ENCODE data around the gene PCP2. TPM values are rescaled to one million over a fixed set of nuclear protein-coding genes. Genes with fewer than 3 reads are reported as not detected.

The PCP2 gene
- total and polyA plus RNA-seq, 2 of the 13 experiments (the other 11 are each of a cell fraction or from before 2014, with no cell fraction given) = 0.62 TPM; not detected in 1

GRCh38 chr19:7665076-7665475 lies 31.6 kb upstream of the PCP2 start:
- H3K4me1 ChIP-seq (ENCODE audit: insufficient read depth, low read length) = no peaks in the 10 kb centered on the region
- no TSS peak for BruUV-seq (replicated peaks)
- no peak for FAIRE-seq
- no peak for ATAC-seq
- H3K36me3 ChIP-seq (replicated peaks in 1 of 2; ENCODE audit: control insufficient read depth in 1 of 2, insufficient read depth in 2 of 2, low read length in 2 of 2) = no peaks in the 10 kb centered on the region
- CTCF ChIA-PET (ENCODE audit: low intra/inter-chr PET ratio, low total read pairs) = no interaction called here
- WGBS (ENCODE audit: low lambda C conversion rate) = 21% methylated on average over 4 of the region's 4 CpGs
- H3K4me2 ChIP-seq (ENCODE audit: low read depth, low read length) = no peak overlapping the region
- H3K79me2 ChIP-seq (ENCODE audit: insufficient read depth, low read length) = no peaks in the 10 kb centered on the region
- intact Hi-C loops (cut with micrococcal nuclease; ENCODE audit: unreplicated experiment) (no loop called here), in situ Hi-C loops (cut with HindIII; ENCODE audit: extremely low pct_ligation_motif_present, low pct_unique_long_range_greater_than_20kb) (no loop called here)
- no peaks in the 10 kb centered on the region for H3K9me3 ChIP-seq (ENCODE audit: low read length)
- TF ChIP-seq FOXA3 (CRISPR knock-in tag; IDR thresholded peaks at IDR 0.05) = no peak
- TF ChIP-seq ZNF83 (CRISPR knock-in tag; IDR thresholded peaks at IDR 0.05; ENCODE audit: borderline replicate concordance) = no peak
- no peak for TF ChIP-seq E2F2 (CRISPR knock-in tag; IDR thresholded peaks at IDR 0.05; ENCODE audit: borderline replicate concordance)
- no peak for TF ChIP-seq ZNF549 (CRISPR knock-in tag; IDR thresholded peaks at IDR 0.05)
- TF ChIP-seq HNF4G (IDR thresholded peaks at IDR 0.05; ENCODE audit: borderline replicate concordance, low read depth, low read length) = no peak
- no peak for TF ChIP-seq HNF4G (CRISPR knock-in tag; IDR thresholded peaks at IDR 0.05; ENCODE audit: borderline replicate concordance, low read depth)
- TF ChIP-seq PREB (CRISPR knock-in tag; IDR thresholded peaks at IDR 0.05) = no peak
- no peak for TF ChIP-seq SUZ12 (IDR thresholded peaks at IDR 0.05; ENCODE audit: low read depth, low read length)
- no peak for TF ChIP-seq ZFY (CRISPR knock-in tag; IDR thresholded peaks at IDR 0.05)
- no peak for DNase-seq (ENCODE audit: low spot score)
- POLR2A ChIA-PET = no interaction called here
- H3K27ac ChIP-seq (ENCODE audit: extremely low read length, insufficient read depth, low read length) = no peak overlapping the region
- no peak overlapping the region for H3K9ac ChIP-seq (ENCODE audit: insufficient read depth, low read depth, low read length)
- peaks cover 0 to 14% of the 10 kb centered on the region in 2 experiments; a peak in 2 of 5 replicates for H3K27me3 ChIP-seq (ENCODE audit: control insufficient read depth in 1 of 2, insufficient read depth in 2 of 2, low read length in 2 of 2)
- H3K4me3 ChIP-seq (replicated peaks in 1 of 3; ENCODE audit: insufficient read depth in 1 of 3, low read depth in 2 of 3, low read length in 3 of 3) = no peak overlapping the region
- H2AFZ ChIP-seq (ENCODE audit: low read length) = no peak overlapping the region
- H4K20me1 ChIP-seq (ENCODE audit: insufficient read depth, low read length) = no peaks in the 10 kb centered on the region
